B cell (primary cell): ENCODE measurements around the gene SSTR4. TPM values are rescaled to one million over a fixed set of nuclear protein-coding genes. Genes with fewer than 3 reads are reported as not detected.

Experiments
- ATAC-seq: fragments of 200-7000 bp; cut with Tn5 transposase; one replicate; pipeline ENCODE4 v1.10.0; 2021; ENCODE audit warnings: low read depth, mild to moderate bottlenecking, moderate number of reproducible peaks, moderate library complexity
- CTCF ChIA-PET: fragments of 350-600 bp; sonication (Branson Sonifier 250); formaldehyde crosslinking; loops from one replicate; lab custom pipeline; 2021; ENCODE audit warnings: antibody characterized with exemption, inconsistent platforms; lab: Charles Lee
- POLR2A ChIA-PET: fragments of 350-600 bp; sonication (Branson Sonifier 250); formaldehyde crosslinking; loops from one replicate; lab custom pipeline; 2021; ENCODE audit warnings: antibody characterized with exemption; lab: Charles Lee
- DNase-seq: peaks from one replicate; pipeline ENCODE4 v3.0.0; 2013
- H2AFZ ChIP-seq: 2 replicates; pipeline ENCODE4 v1.6.1; 2012; ENCODE audit warnings: mild to moderate bottlenecking, low read depth, low read length; ENCODE audit not compliant: insufficient read depth, poor library complexity, severe bottlenecking
- H3K27ac ChIP-seq, 2 donors: 1 replicate in 1 of 2; 2 replicates in 1 of 2; pipeline ENCODE4 v1.5.1; 2012 to 2013; ENCODE audit warnings: low read length in 2 of 2, mild to moderate bottlenecking in 2 of 2, moderate library complexity in 1 of 2
- H3K27me3 ChIP-seq, 4 experiments: fragments of 200-600 bp in 1 of 4; sonication (generic) in 1 of 4; replicated peaks in 1 of 4; 1 replicate in 2 of 4; 2 replicates in 2 of 4; pipeline versions ENCODE4 v1.6.1 to v1.7.0; 2013 to 2016; ENCODE audit warnings: low read length in 3 of 4, mild to moderate bottlenecking in 2 of 4, mixed read lengths in 1 of 4, moderate library complexity in 1 of 4; ENCODE audit not compliant: insufficient read depth in 4 of 4, control insufficient read depth in 3 of 4; ENCODE audit errors: control extremely low read depth in 1 of 4
- H3K36me3 ChIP-seq, 2 experiments: replicated peaks in 1 of 2; 1 replicate in 1 of 2; 2 replicates in 1 of 2; pipeline versions ENCODE4 v1.6.1 to v1.7.1; 2013; ENCODE audit warnings: low read length in 1 of 2; ENCODE audit not compliant: insufficient read depth in 2 of 2, control insufficient read depth in 1 of 2; ENCODE audit errors: control extremely low read depth in 1 of 2, extremely low read depth in 1 of 2
- H3K4me1 ChIP-seq, 2 donors: fragments of 200-600 bp in 1 of 2; sonication (generic) in 1 of 2; 1 replicate in 1 of 2; 2 replicates in 1 of 2; pipeline versions ENCODE4 v1.5.1 to v1.6.1; 2013 to 2017; ENCODE audit warnings: low read length in 2 of 2; ENCODE audit not compliant: control insufficient read depth in 2 of 2, insufficient read depth in 2 of 2
- H3K4me2 ChIP-seq: replicated peaks from 2 replicates; pipeline ENCODE3; 2012; ENCODE audit warnings: mild to moderate bottlenecking, low read depth, low read length; ENCODE audit not compliant: poor library complexity, severe bottlenecking
- H3K4me3 ChIP-seq, 5 experiments: fragments of 200-600 bp in 1 of 5; sonication (generic) in 1 of 5; 1 replicate in 3 of 5; 2 replicates in 2 of 5; pipeline versions ENCODE4 v1.5.1 to v1.7.0; 2011 to 2016; ENCODE audit warnings: low read length in 4 of 5, mild to moderate bottlenecking in 4 of 5, low read depth in 2 of 5, control low read depth in 1 of 5, moderate library complexity in 1 of 5; ENCODE audit not compliant: insufficient read depth in 1 of 5; ENCODE audit errors: control extremely low read depth in 1 of 5, extremely low read depth in 1 of 5
- H3K79me2 ChIP-seq: fragments of 200-600 bp; sonication (generic); one replicate; pipeline ENCODE4 v1.6.0; 2016; ENCODE audit warnings: low read length; ENCODE audit not compliant: control insufficient read depth, insufficient read depth
- H3K9ac ChIP-seq: fragments of 200-600 bp; sonication (generic); 2 replicates; pipeline ENCODE4 v1.6.1; 2017; ENCODE audit warnings: mild to moderate bottlenecking, low read length, moderate library complexity
- H3K9me3 ChIP-seq, 3 donors: one replicate each; pipeline versions ENCODE4 v1.6.1 to v1.7.1; 2013; ENCODE audit warnings: low read length in 2 of 3; ENCODE audit not compliant: control insufficient read depth in 2 of 3, insufficient read depth in 1 of 3; ENCODE audit errors: control extremely low read depth in 1 of 3
- H4K20me1 ChIP-seq: 2 replicates; pipeline ENCODE4 v1.6.0; 2012; ENCODE audit warnings: mild to moderate bottlenecking, low read length; ENCODE audit not compliant: insufficient read depth, control insufficient read depth, poor library complexity, severe bottlenecking
- H3K27ac Mint-ChIP-seq: one replicate; pipeline ENCODE4 v1.8.0; 2021; ENCODE audit warnings: mixed read lengths
- H3K27me3 Mint-ChIP-seq: one replicate; pipeline ENCODE4 v1.8.0; 2021; ENCODE audit warnings: mixed read lengths
- H3K4me1 Mint-ChIP-seq: one replicate; pipeline ENCODE4 v1.8.0; 2021; ENCODE audit warnings: mixed read lengths
- H3K4me3 Mint-ChIP-seq: one replicate; pipeline ENCODE4 v1.8.0; 2021; ENCODE audit warnings: mixed read lengths
- H3K9me3 Mint-ChIP-seq: one replicate; pipeline ENCODE4 v1.8.0; 2022; ENCODE audit warnings: mixed read lengths; ENCODE audit not compliant: insufficient read depth
- CTCF ChIP-seq: fragments of 200-600 bp; IDR thresholded peaks from one replicate; pipeline ENCODE4 v1.8.0; 2022; ENCODE audit warnings: antibody characterized with exemption, mild to moderate bottlenecking
- EZH2 ChIP-seq: IDR thresholded peaks from 2 replicates; pipeline ENCODE4 v1.6.1; 2012; ENCODE audit warnings: borderline replicate concordance, low read depth, mild to moderate bottlenecking, moderate library complexity, low read length; ENCODE audit not compliant: insufficient read depth, poor library complexity, severe bottlenecking
- WGBS: methylation state at CpG from one replicate; pipeline ENCODE4 v1.1.5; 2013; ENCODE audit warnings: missing lambda C conversion rate; ENCODE audit not compliant: insufficient coverage; 5-methylcytosine and 5-hydroxymethylcytosine counted together
- intact Hi-C: fragments of 100-400 bp; cut with micrococcal nuclease; formaldehyde crosslinking; loops from one replicate; pipeline ENCODE4 v1.10.0; 2022
- polyA plus RNA-seq: library from polyadenylated mRNA; depleted of rRNA; stranded (reverse); fragments of >200 nt; gene quantifications from 2 replicates; pipeline ENCODE4 v1.2.3, GENCODE V29; 2012
- total RNA-seq, 2 donors: library from RNA; stranded (reverse); fragments of 120-200 nt in 1 of 2; gene quantifications; 1 replicate in 1 of 2; 2 replicates in 1 of 2; pipeline versions ENCODE4 v1.2.3 to v1.2.4, GENCODE V29; 2013 to 2022

The SSTR4 gene
- total and polyA plus RNA-seq, 2 donors (not counting 1 experiment from before 2014, with no cell fraction given): not detected

- H3K9me3 Mint-ChIP-seq: peaks cover 5% of the 10 kb centered on the region
- TF ChIP-seq CTCF: no peak
- TF ChIP-seq EZH2: no peak
- DNase-seq: no peak
- no peaks in the 10 kb centered on the region for H3K4me1 Mint-ChIP-seq
- no peak for ATAC-seq
- peaks cover 14% of the 10 kb centered on the region for H3K27me3 Mint-ChIP-seq
- no CpG with 5 or more reads among the region's 1 CpG for WGBS
- Histone ChIP-seq H3K4me2 (no peak overlapping the region), H3K9me3 (peaks cover 0 to 7% (median 1%) of the 10 kb centered on the region in 3 donors), H4K20me1 (no peaks in the 10 kb centered on the region), H3K27me3 (no peaks in the 10 kb centered on the region), H2AFZ (no peak overlapping the region), H3K36me3 (no peaks in the 10 kb centered on the region), H3K4me1 (no peaks in the 10 kb centered on the region), H3K27ac (no peak overlapping the region), H3K9ac (no peak overlapping the region), H3K4me3 (no peak overlapping the region), H3K79me2 (no peaks in the 10 kb centered on the region)
- ChIA-PET CTCF (no interaction called here), POLR2A (no interaction called here)
- H3K4me3 Mint-ChIP-seq: no peak overlapping the region
- intact Hi-C loops: no loop called here
- no peak overlapping the region for H3K27ac Mint-ChIP-seq
These were observed 23.1 kb downstream of the SSTR4 start for GRCh38 chr20:23058240-23058639.

- H3K4me1 Mint-ChIP-seq: no peaks in the 10 kb centered on the region
- no peak overlapping the region for H3K4me3 Mint-ChIP-seq
- no peaks in the 10 kb centered on the region for H3K4me1 ChIP-seq
- H3K36me3 ChIP-seq: no peaks in the 10 kb centered on the region
- ATAC-seq: no peak
- TF ChIP-seq CTCF (no peak), EZH2 (no peak)
- no peak overlapping the region for H3K27ac Mint-ChIP-seq
- no peak overlapping the region for H2AFZ ChIP-seq
- H4K20me1 ChIP-seq: no peaks in the 10 kb centered on the region
- H3K4me2 ChIP-seq: no peak overlapping the region
- no peaks in the 10 kb centered on the region for H3K79me2 ChIP-seq
- WGBS: 100% methylated on average over 2 of the region's 3 CpGs
- no peak overlapping the region for H3K4me3 ChIP-seq
- H3K27me3 Mint-ChIP-seq: peaks cover 11% of the 10 kb centered on the region
- peaks cover 5% of the 10 kb centered on the region for H3K9me3 Mint-ChIP-seq
- H3K9me3 ChIP-seq: peaks cover 0 to 7% (median 1%) of the 10 kb centered on the region in 3 donors
- no peak overlapping the region for H3K9ac ChIP-seq
- H3K27me3 ChIP-seq: no peaks in the 10 kb centered on the region
- intact Hi-C loops: no loop called here
- no peak for DNase-seq
- CTCF ChIA-PET: no interaction called here
- H3K27ac ChIP-seq: no peak overlapping the region
- POLR2A ChIA-PET: no interaction called here
These were observed 23.9 kb downstream of the SSTR4 start for GRCh38 chr20:23059001-23059400.
